Progenitor cell of endocrine pancreas (in vitro differentiated cells): ENCODE data around the gene SWT1. TPM values are rescaled to one million over a fixed set of nuclear protein-coding genes. Genes with fewer than 3 reads are reported as not detected.
"Not testable (repeated sequence)": the region's sequence is repeated elsewhere in the genome, so short reads cannot be mapped to it uniquely, and the experiment has no call there.

ENCODE experiments used
- DNase-seq: peaks from one replicate; pipeline ENCODE4 v3.0.0; 2021; ENCODE audit warnings: low spot score; ENCODE audit not compliant: unreplicated experiment
- H3K27ac Mint-ChIP-seq: 2 replicates; pipeline ENCODE4 v1.8.0; 2021; ENCODE audit warnings: mild to moderate bottlenecking, moderate library complexity, mixed read lengths
- H3K27me3 Mint-ChIP-seq: 2 replicates; pipeline ENCODE4 v1.8.0; 2021; ENCODE audit warnings: mixed read lengths
- H3K36me3 Mint-ChIP-seq: 2 replicates; pipeline ENCODE4 v1.8.0; 2022; ENCODE audit warnings: mixed read lengths; ENCODE audit not compliant: insufficient read depth
- H3K4me1 Mint-ChIP-seq: 2 replicates; pipeline ENCODE4 v1.8.0; 2021; ENCODE audit warnings: low read depth, mixed read lengths
- H3K4me3 Mint-ChIP-seq: 2 replicates; pipeline ENCODE4 v1.8.0; 2021; ENCODE audit warnings: low read depth, mild to moderate bottlenecking, moderate library complexity, mixed read lengths
- H3K9me3 Mint-ChIP-seq: 2 replicates; pipeline ENCODE4 v1.8.0; 2021; ENCODE audit warnings: low read depth, mixed read lengths
- CTCF ChIP-seq: fragments of 200-600 bp; sonication (generic); IDR thresholded peaks from one replicate; pipeline ENCODE4 v1.5.0; 2021; ENCODE audit warnings: antibody characterized with exemption, mild to moderate bottlenecking; ENCODE audit not compliant: unreplicated experiment
- total RNA-seq: library from RNA; stranded (reverse); gene quantifications from 2 replicates; pipeline ENCODE4 v1.2.1, GENCODE V29; 2021

Gene SWT1
- total RNA-seq, 1 donor from 2014 or later: 12.6 TPM

GRCh38 chr1:185208626-185209180, 51.7 kb downstream of the SWT1 start:
- Mint-ChIP-seq H3K36me3 (peaks cover 29% of the 10 kb centered on the region), H3K4me3 (no peak overlapping the region), H3K4me1 (no peaks in the 10 kb centered on the region), H3K27ac (no peak overlapping the region), H3K27me3 (no peaks in the 10 kb centered on the region), H3K9me3 (peaks cover 20% of the 10 kb centered on the region)
- DNase-seq: no peak
- TF ChIP-seq CTCF: no peak

- Mint-ChIP-seq H3K36me3 (peaks cover 29% of the 10 kb centered on the region), H3K9me3 (peaks cover 23% of the 10 kb centered on the region)
- not testable (repeated sequence) for DNase-seq, H3K4me1 Mint-ChIP-seq, H3K27me3 Mint-ChIP-seq, H3K27ac Mint-ChIP-seq, H3K4me3 Mint-ChIP-seq
Measured at GRCh38 chr1:185209357-185209756, 52.4 kb downstream of the SWT1 start.

GRCh38 chr1:185213091-185213490, 56.1 kb downstream of the SWT1 start:
- no peak for DNase-seq
- H3K36me3 Mint-ChIP-seq: peaks cover 34% of the 10 kb centered on the region
- no peak overlapping the region for H3K4me3 Mint-ChIP-seq
- H3K27ac Mint-ChIP-seq: no peak overlapping the region
- no peaks in the 10 kb centered on the region for H3K27me3 Mint-ChIP-seq
- no peaks in the 10 kb centered on the region for H3K4me1 Mint-ChIP-seq
- H3K9me3 Mint-ChIP-seq: peaks cover 23% of the 10 kb centered on the region
- TF ChIP-seq CTCF: no peak

- H3K4me3 Mint-ChIP-seq: no peak overlapping the region
- H3K36me3 Mint-ChIP-seq: peaks cover 19% of the 10 kb centered on the region
- H3K27me3 Mint-ChIP-seq: no peaks in the 10 kb centered on the region
- peaks cover 7% of the 10 kb centered on the region for H3K9me3 Mint-ChIP-seq
- TF ChIP-seq CTCF: no peak
- no peak for DNase-seq
- H3K27ac Mint-ChIP-seq: no peak overlapping the region
- H3K4me1 Mint-ChIP-seq: no peaks in the 10 kb centered on the region
Measured at GRCh38 chr1:185215911-185216310, 58.9 kb downstream of the SWT1 start.

- Mint-ChIP-seq H3K4me1 (no peaks in the 10 kb centered on the region), H3K27ac (no peak overlapping the region), H3K27me3 (no peaks in the 10 kb centered on the region), H3K4me3 (no peak overlapping the region), H3K9me3 (peaks cover 20% of the 10 kb centered on the region), H3K36me3 (peaks cover 37% of the 10 kb centered on the region)
- no peak for TF ChIP-seq CTCF
- DNase-seq: no peak
Measured at GRCh38 chr1:185224132-185224531, 67.2 kb downstream of the SWT1 start.

GRCh38 chr1:185227161-185227560, 70.2 kb downstream of the SWT1 start:
- H3K4me1 Mint-ChIP-seq: no peaks in the 10 kb centered on the region
- no peak for TF ChIP-seq CTCF
- H3K36me3 Mint-ChIP-seq: peaks cover 30% of the 10 kb centered on the region
- DNase-seq: no peak
- peaks cover 20% of the 10 kb centered on the region for H3K9me3 Mint-ChIP-seq
- no peak overlapping the region for H3K4me3 Mint-ChIP-seq
- H3K27me3 Mint-ChIP-seq: no peaks in the 10 kb centered on the region
- no peak overlapping the region for H3K27ac Mint-ChIP-seq
